ENCODE data around the gene SKOR2.

The SKOR2 gene

DNA sequence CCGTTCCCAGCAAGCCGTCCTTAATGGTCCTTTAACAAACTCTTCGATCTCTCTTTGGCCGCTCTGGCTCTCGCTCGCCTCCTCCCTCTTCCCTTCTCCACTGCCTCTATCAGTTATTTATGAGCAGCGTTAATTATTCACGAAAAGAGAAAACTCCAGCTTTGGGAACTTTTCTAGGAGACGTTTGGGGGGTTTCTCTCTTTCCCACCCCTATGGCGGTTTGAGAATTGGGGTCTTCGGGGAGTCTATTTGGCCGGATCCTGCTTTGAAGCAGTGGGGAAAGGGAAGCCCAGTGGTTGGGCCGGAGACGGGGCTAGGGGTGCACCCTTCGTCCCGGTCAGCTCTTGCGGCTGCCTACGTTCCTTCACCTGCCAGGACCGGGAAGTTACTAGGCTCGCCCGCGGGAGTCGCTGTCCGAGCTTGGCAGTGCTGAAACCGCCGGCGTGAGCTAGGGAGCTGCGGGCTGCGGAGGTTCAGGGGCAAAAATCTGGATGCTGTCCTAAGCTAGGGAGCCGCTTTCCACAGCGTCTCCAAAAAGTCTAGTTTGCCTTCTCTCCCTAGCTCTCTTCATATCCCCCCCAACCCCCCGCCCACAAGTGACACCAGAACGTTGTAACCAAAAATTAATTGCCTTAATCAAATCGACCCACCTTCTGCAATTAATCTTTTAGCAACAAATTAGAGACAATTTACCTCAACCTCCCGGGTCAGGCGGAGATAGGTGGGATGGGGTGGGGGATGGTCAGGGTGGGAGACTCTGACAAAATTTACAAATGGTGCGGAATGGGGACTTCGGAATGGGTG is 8.9 kb upstream of the SKOR2 start:
- DNase-seq (ENCODE audit: low spot score): no peak

DNA sequence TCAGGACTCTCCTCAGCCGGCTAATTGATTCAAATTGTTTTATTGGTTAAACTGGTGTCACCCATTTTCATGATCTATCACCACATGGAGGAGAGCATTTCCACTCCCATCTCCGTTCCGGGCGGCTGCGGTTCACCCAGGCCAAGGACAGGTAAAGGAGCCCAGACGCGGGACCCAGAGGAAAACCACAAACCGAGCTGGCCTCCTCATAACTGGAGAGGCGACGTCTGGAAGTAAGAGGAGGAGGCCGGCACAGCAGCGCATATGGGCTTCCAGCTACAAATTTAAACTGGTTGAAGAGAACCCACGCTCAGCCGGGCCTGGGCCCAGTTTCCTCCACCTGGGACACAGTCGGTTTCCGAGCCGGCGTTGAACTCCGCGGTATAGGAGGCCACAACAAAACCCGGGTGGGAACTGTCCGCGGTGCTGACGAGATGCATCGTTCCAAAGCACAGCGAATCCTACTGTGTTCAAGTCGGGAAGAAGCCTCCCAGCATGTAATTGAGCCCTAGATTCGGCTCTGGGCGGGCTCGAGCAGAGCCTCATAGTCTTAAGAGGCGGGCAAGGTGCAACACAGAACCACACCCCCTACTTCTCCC is 3.0 kb upstream of the SKOR2 start:
- no peak for DNase-seq (ENCODE audit: low spot score)

DNA sequence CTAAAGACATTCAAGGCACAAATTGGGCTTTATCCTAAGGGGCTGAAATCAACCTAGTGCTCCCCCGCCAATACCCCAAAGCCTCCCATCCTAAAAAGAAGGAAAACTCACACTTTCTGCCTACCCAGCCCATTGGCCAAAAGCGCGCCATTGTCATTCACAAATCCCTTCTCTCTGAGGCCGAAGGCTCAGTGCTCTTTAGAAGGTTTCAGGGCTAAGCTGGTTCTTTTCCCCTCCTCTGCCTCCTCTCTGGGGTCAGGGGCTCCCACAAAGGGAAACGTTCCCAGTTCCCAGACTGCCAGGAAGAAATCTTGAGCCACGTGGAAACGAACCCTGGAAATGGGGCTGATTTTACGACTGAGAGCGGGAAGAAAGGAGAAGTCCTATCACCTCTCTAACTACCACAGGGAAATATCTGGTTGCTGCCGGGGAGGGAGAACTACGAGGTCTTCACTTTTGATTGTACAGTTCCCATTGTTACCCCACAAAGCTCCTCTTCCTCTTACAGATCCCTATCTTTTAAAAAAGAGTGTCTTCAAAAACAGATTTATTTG is 1.7 kb upstream of the SKOR2 start:
- no peak for DNase-seq (ENCODE audit: low spot score)

DNA sequence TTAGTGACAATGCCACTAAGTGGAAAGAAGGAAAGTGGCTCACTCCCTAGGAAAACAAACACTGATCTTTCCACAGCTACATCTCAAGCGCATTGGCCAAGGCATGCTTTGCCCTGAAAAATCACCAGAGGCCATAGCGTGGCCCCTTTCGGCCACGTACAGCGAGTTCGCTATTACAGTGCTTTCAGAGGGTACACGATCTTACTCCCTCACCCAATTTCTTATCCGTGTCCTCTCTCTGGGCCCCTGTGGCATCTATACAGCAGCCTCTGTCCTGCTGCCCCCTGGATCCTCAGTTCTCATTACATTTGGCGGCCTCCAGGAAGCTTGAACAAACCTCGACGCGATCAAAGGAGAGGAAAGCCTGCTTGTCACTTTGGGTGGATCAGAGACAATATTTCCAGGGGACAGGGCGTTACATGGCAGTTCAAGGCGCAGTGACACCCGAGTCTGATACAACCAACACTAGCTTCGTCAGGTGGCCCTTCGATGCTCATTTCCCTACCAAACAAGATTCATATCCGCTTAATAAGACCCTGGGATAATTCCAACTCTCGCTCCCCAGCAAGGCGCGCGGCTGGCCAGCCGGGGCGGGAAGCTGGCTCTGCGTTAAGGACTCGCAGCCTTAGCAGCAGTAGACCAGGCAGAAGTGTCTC is 941 bp downstream of the SKOR2 start:
- DNase-seq (ENCODE audit: low spot score): no peak

DNA sequence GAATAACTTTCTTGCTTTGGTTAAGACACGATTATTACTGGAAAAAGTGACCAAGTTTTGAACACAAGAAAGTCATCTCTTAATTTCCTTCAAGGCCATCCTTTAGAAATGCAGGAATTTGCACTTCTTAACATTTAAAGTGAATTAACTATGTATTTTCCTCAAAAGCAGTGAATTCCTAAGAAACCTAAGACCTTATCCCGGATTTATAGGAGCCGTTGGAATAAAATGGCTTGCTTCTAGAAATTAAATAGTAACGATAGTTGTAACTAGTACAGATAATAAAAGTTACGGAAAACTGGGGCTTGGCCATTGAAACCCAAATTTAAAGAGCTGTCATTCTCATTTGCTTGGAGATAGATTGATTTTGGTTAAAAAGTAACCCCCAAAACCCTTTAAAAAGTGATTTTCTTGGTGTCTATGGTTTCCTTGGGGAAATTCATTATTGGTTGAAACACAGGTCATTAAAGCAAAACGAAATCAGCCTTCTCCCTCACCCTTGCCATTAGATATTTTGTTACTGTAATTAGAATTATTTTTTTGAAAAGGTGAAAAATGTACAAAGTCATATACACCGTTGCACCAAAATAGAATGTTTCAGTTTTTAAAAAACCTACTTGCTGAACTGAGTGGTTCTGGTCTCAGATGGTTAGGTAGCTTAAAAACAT is 2.0 kb downstream of the SKOR2 start:
- DNase-seq (ENCODE audit: low spot score): no peak

DNA sequence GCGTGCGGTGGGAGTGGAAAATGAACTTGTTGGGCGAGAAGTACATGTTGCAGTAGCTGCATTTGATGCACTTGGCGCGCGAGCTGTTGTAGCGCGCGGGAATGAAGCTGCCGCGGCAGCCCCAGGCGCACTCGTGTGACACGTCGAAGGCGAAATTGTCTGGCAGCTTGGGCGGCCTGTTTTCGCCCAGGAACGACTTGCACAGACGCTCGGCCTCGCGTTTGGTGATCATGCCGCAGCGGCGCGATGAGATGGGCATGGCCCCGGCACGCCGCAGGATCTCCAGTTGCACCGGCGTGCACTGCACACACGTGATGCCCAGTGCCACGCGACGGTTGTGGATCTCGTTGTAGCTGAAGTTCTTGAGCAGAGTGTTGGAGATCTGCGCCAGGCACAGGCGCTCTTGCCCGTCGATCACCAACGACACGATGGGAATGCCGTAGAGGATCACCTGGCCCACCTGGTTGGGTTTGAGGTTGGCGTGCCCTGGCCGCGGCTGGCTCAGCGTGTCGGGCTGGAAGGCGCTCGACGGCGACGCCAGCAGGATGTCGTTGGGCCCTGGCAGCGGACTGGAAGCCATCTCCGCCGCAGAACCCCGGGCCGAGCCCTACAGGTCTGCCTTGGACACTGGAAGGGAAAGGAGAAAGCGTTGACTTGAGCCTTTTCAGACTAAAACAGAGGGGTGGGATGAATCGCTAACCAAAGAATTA is 2.7 kb downstream of the SKOR2 start:
- DNase-seq (ENCODE audit: low spot score): no peak

DNA sequence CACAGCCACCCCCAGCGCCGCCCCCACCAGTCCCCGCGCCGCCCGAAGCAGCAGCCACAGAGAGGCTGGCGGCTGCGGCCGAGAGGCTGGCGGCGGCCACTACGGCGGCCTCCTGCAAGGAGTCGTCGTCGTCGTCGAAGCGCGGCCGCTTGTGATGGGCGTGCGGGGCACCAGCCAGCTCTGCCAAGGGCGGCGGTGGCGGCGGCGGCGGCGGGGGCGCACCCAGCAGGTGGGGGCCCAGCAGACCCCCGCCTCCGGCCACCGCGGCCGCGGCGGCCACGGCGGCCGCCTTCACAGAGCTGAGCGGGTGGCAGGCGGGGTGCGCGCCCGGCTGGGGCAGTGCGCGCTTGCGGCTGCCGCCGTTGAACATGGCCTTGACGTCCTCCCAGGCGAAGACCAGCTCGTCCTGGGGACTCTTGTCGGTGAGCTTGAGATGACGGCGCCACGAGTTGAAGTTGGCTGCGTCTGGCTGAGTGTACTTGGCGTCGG is 3.3 kb downstream of the SKOR2 start:
- no peak for DNase-seq (ENCODE audit: low spot score)

DNA sequence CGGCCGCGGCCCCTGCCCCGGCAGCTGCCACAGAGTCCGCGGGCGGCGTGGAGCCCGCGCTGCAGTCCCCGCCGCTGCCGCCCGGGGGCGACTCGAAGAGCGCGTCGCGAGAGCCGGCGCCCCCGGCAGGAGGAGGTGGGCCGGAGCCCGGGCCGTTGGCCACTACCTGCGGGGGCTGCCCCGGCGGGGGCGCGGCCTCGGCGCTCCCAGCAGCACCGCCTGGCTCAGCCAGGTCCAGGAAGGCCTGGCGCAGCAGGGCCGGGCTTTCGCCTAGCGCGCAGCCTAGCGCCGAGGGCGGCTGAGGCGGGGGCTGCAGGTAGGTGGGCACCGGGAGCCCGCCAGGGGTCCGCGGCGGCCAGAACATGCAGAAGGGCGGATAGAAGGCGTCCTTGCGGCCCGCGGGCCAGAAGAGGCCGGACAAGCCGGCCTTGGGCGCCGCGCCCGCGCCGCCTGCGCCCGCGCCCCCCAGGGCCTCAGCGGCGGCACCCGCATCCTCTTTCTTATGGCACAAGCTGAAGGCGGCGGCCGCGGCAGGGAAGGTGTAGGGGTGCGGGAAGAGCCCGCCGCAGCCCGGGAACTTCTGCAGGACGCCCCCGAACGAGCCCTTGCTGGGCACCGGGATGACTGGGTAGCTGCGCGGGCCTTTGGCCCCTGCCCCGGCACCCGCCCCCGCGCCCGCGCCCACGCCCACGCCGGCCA is 3.9 kb downstream of the SKOR2 start:
- no peak for DNase-seq (ENCODE audit: low spot score)

DNA sequence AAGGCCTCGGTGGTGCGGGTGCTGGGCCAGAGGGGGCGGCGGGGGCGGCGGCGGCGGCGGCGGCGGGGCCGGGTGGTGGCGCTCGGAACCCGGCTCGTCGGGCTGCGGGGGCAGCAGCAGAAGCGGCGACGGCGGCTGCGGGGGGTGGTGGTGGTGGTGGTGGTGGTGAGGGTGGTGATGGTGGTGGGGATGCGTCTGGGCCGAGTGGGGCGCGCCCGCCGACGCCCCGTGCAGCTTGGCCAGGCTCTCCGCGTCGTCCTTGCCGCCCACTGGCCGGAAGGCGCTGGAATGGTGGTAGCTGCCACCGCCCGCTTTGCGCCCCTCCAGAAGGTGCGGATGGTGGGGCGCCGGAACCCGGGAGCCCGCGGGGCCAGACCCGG is 4.4 kb downstream of the SKOR2 start:
- no peak for DNase-seq (ENCODE audit: low spot score)

DNA sequence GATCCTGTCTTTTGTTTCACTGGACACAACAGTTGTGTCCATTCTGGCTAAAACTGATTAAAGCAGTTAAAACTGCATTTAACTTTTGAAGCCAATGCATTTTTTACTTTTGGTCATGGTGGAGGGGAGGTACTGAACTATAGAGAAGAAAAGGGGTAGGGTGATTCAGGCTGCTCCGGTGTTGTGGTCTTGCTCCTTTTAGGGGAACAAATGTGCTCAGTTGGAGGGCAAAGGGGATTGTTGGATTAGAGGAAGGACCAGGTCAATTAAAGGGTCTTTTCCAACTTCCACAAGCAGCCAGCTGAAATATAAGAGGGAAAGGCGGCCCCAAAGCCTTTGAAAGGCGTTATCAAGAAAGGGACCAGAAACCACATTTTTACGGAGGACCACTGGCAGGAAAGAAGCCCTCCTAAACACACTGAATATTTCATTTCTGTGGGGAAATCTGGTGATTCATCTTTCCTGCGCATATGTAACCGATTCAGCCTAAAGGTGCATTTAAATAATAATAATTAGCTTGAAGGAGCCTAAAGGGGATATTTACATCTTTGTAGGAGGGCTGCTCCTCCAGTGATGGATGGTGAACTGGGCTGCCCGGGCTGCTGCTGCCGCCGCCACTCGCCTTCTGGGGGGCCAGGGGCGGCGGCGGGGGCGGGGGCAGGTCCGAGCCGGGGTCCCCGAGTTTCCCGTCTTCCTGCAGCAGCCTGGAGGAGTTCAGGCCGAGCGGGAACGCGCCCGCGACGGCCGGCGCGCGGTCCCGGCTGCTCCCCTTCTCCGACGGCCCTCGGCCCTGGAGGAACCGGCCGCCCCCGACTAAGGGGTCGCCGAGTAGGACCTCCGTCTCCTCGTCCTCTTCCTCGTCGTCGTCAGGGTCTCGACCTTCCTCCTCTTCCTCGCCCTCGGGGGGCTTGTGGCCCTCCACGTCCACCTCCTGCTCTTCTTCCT is 5.2 kb downstream of the SKOR2 start:
- no peak for DNase-seq (ENCODE audit: low spot score)

DNA sequence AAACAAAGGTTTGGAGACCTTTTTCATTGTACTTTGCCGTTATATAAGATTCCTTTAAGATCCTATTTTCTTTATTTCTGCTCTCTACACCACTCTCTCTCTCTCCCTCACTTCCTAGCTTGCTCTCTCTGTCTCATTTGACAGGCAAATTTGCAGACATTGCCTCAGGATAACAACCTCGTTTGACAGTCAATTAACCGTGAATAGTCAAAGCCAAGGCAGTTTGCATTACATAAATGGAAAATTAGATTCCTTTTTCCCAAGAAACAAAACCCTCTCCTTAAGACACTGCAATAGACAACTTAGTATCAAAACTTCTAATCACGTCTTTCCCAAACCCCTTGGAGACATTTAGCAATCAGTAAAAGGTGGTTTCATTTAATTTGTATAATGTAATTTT is 7.4 kb downstream of the SKOR2 start:
- no peak for DNase-seq (ENCODE audit: low spot score)

DNA sequence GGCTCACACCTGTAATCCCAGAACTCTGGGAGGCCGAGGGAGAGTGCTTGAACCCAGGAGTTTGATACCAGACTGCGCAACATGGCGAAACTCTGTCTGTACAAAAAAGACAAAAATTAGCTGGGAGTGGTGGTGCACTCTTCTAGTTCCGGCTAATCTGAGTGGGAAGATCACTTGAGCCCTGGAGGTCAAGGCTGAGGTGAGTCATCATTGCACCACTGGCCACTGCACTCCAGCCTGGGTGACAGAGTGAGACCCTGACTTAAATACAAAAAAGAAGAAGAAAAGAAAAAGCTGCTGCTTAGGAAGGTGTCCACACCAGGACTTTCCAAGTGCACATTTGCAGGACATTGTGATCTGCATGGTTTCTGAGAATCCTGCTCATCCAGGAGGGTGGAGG is 16.4 kb downstream of the SKOR2 start:
- DNase-seq (ENCODE audit: low spot score): no peak

DNA sequence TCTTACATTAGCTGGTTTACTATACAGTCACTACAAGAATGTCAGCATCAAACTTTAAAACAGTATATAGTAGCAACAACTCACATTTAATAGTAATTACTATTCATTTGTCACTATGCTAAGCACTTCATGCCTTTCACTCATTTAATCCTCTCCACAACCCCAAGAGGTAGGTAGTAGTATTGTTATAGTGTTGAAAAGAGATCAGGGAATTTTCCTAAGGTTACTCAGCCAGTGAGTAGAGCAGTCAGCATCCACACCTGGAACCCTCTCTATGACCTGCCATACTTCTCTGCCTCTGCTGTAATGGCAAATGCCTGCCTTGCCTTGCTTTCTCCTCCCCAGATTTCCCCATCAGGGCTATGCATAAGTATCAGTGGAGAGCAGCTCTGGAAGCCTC is 24.8 kb downstream of the SKOR2 start:
- DNase-seq (ENCODE audit: low spot score): no peak

DNA sequence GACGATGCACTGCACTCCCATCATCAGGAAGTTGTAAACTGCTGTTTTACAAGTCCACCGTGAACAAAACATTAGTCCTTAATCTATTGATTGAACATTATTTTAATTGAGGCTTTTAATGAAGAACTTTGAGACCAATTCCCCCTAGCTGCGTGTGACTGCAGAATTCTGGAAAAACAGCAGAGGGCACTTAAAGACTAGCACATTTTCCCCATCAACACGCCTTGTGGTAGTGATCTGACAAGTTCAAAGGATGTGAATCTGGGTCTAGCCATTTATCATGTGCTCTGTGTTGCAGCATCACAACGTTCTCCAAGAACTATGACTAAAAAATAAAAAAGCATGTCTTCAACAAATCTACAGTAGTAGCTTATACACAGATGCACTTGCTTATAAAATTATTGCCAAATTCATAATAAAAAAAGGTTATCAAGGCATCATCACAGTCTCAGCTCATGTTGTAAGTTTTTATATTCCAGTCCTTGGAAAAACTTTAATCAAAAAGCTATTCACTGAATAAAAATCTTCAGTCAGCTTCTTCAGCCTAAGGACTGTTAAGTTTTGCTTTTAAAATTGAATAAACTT is 35.8 kb downstream of the SKOR2 start:
- DNase-seq (ENCODE audit: low spot score): peak; percentile 3

DNA sequence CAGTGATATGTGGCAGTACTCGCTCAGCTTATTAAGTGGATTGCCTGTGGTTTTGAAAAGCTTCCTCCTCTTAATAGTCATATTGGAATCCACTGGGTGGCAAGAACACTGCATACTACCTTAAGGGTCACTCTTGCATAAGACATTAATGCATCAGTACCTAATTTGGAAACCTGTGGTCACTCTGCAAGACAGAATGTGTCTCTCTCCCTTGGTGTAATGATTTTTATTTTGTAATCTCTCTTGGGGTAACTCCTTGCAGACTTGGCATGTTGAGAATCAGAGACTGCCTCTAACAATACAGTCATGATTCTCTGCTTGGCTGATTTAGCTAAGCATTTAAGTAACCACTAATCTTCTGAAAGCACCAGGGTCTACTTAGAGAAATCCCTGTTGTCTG is 42.3 kb downstream of the SKOR2 start:
- DNase-seq (ENCODE audit: low spot score): no peak

DNA sequence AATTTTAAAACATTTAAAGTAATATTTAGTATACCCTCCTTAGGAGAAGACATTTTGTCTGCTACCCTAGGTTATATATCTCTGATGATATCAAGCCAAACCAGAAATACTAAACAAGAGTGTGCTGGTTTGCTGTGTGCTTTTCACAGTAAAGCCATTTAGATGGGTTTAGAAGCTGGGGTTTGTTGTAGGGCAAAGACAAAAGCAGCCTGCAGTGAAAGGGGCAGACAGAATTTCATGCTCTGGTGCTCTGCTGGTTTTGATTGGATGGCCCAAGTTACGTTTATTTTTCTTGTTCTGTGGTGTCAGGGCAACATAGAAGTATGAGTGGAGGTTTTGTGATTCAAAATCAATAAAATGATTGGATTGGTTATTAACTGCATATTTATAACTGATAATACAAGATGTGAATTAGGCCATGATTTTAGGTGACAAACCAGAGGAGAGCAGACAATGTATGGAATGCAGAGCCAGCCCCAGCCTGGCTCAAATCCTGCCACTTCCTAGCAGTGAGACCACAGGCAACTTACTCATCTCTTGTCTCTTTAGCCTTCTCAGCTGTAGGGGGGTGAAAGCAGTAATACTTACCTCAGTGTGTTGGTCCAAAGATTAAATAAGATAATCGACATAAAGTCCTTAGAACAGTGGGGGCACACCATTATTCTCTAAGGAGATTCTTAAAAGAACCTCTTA is 44.4 kb downstream of the SKOR2 start:
- no peak for DNase-seq (ENCODE audit: low spot score)

DNA sequence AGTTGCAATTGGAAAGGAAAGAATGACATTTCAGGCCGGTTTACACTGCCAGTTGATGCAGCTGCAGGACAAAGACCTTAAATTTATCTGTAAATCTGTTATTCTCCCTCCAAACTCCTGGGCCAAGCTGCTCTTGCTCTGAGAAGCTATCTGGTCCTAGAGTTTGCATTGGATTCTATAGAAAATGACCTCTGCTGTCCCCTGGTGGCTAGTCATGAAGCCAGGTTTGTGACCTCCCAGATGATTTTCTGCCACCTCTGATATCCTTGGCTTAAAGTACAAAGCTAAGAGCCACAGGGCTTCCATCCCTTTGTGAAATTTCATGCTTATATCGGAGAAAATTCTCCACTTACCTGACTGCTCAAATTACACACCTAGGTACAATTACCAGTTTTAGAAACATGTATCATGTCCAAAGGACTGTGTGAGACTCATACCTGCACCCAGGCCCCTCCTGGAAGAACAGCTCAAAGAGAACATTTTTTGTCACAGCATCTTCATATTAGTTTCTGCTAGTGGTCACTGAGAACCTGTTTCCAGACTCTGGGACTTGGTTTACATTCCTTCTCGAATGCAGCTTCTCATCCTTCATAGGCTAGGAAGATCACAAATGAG is 46.4 kb downstream of the SKOR2 start:
- peak; percentile 41 for DNase-seq (ENCODE audit: low spot score)

DNA sequence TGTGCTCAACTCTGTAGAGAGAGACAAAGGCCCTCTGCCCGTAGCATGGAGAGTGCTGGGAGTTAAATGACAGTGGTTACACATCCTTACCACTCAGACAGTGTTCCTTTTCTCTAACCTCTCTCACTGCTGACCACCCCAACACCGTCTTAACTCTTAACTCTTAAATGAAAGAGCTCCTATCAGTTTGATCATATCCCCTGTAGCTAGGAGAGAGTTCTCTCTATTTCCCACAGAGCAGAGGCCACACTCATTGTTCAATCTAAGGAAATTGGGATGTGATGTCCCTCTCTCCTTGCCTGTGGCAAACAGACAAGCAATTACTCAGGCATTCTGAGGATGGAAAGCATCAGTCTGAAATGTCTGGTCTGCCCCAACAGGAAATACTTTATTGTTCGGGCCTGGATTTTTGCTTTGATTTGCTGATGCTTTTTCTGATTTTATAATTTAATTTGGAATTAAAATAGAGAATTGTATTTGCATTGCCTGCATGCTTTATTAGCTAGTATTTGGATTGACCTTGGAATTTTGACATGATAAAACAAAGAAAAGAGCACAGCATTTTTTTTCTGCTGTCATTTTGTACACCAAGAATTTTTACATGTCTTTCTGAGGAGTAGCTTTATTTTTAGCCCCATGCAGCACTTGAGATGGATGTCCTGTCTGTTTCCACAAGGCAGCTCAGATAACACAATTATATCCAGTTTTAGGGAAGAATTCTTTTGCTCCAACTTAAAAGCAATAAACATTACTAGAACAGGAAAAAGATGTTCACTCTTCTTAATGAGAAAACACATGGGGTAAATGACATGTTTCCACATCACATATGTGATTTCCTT is 47.6 kb downstream of the SKOR2 start:
- DNase-seq (ENCODE audit: low spot score): no peak
